LNCAP (cell line): ENCODE results near the gene CPD.

ENCODE experiments used
- TF ChIP-seq, protein P1 (sequence below): fragments of 450-650 bp; IDR thresholded peaks from 2 replicates; pipeline ENCODE4 v1.5.1; 2017; ENCODE audit warnings: mild to moderate bottlenecking

The CPD gene

DNA sequence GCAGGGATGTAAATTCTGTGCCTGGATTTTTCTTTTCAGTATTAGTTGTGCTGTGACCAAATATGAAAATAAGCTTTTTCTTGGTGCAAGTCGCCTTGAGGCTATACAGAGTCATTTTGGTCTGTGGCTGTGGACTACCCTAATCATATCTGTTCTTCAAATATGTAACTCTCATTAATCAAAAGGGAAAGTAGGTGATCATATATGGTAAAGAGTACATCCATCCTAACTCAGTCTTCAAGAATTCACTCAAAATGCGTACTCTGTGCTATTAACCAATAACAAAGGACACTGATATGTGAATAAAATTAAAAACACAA is 2.6 kb downstream of the CPD start:
- TF ChIP-seq, protein P1, sequence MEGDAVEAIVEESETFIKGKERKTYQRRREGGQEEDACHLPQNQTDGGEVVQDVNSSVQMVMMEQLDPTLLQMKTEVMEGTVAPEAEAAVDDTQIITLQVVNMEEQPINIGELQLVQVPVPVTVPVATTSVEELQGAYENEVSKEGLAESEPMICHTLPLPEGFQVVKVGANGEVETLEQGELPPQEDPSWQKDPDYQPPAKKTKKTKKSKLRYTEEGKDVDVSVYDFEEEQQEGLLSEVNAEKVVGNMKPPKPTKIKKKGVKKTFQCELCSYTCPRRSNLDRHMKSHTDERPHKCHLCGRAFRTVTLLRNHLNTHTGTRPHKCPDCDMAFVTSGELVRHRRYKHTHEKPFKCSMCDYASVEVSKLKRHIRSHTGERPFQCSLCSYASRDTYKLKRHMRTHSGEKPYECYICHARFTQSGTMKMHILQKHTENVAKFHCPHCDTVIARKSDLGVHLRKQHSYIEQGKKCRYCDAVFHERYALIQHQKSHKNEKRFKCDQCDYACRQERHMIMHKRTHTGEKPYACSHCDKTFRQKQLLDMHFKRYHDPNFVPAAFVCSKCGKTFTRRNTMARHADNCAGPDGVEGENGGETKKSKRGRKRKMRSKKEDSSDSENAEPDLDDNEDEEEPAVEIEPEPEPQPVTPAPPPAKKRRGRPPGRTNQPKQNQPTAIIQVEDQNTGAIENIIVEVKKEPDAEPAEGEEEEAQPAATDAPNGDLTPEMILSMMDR = no peak

DNA sequence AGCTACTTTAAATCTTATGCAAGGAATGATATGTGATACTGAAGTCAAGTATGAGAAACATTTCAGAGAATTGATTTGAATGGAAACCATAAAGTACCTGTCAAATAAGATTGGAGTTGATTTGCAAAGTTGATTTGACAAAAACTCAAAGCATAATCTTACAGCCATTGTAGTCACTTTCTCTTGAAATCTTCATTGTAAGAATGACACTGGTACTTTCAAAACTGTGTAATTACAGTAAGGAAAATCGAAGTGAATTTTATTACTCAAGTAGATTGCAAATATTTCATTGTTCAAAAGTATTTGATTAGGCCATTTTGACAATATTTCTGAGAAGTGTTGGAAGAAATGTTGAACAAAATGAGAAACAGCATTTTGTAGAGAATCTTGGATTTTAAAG is 3.6 kb downstream of the CPD start:
- TF ChIP-seq, protein P1 = no peak

DNA sequence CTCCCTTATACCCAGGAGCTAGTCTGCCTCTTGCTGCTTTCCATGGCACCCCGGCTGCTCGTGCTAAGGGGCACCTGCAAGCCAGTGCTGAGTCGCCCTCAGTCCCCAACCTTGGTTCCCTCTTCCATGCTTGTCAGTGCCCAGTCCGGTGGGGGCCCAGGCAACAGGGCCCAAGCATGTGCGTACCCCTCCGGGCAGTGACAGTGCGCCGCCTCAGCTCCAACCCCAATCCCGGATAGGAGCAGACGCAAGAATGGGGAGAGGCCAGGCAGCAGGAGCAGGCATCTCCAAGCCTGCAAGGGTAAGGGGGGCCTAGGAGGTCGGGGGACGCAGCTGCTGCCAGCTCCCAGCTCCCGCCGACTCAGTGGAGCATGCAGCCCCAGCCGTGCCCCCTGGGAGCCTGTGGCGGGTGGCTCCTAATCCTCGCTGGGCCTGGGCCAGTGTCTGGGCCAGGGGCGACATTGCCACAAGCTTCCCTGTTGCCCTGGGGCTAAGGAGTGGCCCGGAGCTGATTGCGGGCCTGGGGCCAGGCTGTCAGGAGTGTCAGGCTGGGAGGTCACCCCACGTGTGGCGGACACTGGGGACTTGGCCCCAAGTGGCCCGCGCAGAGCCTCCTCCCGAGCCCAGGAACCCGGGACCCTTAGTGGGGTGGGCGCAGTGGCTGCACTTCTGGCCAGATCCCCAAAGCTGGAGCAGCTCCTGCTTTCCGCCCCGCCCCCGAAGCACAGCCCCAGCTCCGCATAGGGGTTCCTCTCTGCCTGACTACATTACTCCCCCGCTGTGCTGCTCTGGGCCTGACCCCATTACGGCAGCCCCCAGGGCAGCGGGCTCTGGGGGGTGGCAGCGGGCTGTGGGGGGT is 9.8 kb downstream of the CPD start:
- TF ChIP-seq, protein P1 = no peak

DNA sequence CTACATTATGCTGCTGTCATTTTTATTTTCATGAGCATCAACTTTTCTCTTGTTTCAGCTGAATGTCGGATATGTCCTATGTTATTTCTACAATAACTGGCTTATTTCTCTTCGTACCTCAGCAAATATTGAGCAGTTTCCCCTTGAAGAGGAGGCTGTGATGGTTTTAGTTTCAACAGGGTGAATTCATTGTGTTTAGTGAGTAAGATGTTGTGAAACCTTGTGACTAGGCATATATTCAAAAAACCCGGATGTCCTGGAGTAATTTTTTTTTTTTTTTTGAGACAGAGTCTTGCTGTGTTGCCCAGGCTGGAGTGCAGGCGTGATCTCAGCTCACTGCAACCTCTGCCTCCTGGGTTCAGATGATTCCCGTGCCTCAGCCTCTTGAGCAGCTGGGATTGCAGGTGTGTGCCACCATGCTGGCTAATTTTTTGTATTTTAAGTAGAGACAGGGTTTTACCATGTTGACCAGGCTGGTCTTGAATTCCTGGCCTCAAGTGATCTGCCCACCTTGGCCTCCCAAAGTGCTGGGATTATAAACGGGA is 11.1 kb downstream of the CPD start:
- TF ChIP-seq, protein P1 = no peak

DNA sequence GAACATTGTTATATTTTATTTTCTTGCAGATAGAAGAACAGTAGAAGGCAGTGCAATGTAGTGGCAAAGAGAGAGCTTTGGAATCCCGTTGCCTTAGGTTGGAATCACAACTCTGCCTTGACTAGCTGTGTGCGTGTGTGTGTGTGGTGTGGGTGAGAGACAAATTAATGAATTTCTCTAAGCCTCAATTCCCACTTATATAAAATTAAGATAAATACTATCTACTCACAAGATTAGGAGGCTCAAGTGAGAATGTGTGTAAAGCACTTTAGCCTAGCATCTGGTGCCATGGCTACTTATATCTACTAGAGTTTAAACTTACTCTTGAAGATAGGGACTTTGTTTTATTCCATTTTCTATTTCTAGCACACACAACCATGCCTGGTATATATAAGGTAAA is 12.8 kb downstream of the CPD start:
- TF ChIP-seq, protein P1 = no peak

DNA sequence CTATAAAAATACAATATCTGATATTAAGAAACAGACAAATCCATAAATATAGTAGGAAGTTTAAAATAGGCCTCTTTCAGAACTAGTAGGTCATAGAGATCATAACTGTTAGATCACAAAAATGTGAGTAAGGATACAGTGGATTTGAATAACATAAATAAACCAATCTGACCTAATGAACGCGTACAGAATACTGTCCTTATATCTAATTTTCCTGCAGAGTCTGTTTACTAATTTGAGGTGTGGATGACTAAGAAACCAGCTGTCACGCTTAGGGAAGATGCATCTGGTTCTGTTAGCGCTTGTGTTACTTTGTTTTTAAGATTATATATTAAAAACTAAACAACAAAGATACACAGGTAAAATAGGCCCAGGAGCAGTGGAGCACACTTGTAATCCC is 14.8 kb downstream of the CPD start:
- TF ChIP-seq, protein P1 = no peak

DNA sequence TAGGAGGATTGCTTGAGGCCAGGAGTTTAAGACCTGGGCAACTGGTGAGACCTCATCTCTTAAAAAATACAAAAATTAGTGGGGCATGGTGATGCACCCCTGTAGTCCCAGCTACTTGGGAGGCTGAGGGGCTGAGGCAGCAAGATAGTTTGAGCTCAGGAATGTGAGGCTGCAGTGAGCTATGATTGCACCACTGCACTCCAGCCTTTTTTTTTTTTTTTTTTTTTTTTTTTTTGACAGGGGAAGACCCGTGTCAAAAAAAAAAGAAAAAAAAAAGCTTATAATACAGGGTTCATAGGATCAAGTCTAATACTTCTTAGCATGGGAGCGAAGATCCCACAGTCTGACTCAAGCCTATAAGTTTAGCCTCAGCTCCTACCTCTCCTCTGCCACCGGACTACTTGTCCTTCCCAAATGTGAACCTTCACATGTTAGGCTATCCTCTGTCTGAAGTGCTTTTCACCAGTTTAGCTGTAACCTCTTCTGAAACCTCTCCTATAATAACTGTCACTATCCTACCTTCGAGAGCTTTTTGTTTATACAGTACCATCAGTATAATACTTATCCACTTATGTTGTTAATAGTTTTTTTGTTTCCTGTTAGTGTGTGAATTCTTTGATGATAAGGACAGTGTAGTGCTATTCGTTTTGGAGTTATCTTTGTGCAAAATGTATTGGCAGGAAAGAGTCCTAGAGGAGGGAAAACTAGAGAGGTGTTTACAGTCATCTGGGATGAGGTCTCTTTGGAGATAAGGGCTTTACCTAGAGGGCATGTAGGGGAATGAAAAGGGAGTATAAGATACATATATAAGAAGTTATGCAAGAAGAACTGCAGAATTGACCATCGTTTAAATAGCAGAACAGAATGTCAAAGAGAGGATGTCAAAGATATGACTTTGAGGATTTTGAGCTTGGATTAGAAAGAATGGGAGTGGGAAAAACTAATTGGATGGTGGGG is 15.5 kb downstream of the CPD start:
- TF ChIP-seq, protein P1 = no peak
